Globus pallidus (tissue), 1 donor: ENCODE measurements around the gene ZBTB17.

Experiments used
- DNase-seq: peaks from one replicate; pipeline ENCODE4 v3.0.0-alpha.2; 2015; ENCODE audit warnings: low spot score

The ZBTB17 gene

GRCh38 chr1:15892857-15893599 lies 82.9 kb downstream of the ZBTB17 start:
- peak; percentile 34 for DNase-seq
